GM12875 (cell line): ENCODE measurements around the gene PTP4A2.

ENCODE experiments used
- H3K4me3 ChIP-seq: one replicate; pipeline ENCODE4 v1.5.1; 2011; ENCODE audit warnings: low read depth, low read length, control low read depth
- CTCF ChIP-seq: IDR thresholded peaks from 2 replicates; pipeline ENCODE4 v1.5.1; 2011; ENCODE audit warnings: low read depth, mild to moderate bottlenecking, control low read depth, inconsistent platforms, low read length, moderate library complexity, borderline replicate concordance; ENCODE audit not compliant: insufficient read depth

Gene PTP4A2

DNA sequence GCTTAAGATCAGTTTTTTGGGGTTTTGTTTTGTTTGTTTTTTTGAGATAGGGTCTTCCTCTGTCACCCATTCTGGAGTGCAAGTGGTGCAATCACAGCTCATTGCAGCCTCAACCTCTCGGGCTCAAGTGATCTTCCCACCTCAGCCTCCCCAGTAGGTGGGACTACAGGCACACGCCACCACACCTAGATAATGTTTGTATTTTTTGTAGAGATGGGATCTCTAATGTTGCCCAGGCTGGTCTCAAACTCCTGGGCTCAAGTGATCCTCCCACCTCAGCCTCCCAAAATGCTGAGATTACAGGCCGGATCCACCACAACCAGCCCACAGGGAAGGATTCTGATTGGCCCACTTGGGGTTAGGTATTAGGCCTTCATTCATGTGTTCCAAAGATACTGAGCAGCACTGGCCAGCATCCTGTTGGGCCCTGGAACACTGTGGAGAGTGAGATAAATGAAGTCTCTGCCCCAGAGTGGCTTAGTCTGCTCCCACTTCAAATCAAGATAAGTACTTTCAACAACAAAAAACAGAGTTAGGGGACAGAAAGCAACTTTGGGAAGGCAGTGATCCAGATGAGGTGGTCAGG is 54.7 kb downstream of the PTP4A2 start:
- no peak overlapping the region for H3K4me3 ChIP-seq

DNA sequence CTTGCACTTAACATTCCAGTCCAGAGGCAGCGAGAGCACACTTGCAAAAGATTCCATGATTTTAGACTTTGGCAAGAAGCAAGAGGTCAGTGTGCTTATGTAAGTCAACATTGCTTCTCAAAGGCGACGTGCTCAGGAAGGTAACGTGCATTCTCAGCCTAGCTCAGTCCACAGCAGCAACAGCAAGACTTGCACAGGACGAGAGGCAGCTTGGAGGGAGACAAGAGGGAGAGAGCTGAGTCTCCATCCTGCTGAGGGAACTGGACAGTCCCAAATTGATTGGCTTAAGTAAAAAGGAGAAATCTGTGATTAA is 56.5 kb downstream of the PTP4A2 start:
- no peak overlapping the region for H3K4me3 ChIP-seq
- TF ChIP-seq CTCF, result no peak

More for the DNA sequence above, 54.7 kb downstream of the PTP4A2 start:
- TF ChIP-seq CTCF, result no peak

- H3K4me3 ChIP-seq, result no peak overlapping the region
- no peak for TF ChIP-seq CTCF
Measured at GRCh38 chr1:31880957-31881687, 57.0 kb downstream of the PTP4A2 start.

DNA sequence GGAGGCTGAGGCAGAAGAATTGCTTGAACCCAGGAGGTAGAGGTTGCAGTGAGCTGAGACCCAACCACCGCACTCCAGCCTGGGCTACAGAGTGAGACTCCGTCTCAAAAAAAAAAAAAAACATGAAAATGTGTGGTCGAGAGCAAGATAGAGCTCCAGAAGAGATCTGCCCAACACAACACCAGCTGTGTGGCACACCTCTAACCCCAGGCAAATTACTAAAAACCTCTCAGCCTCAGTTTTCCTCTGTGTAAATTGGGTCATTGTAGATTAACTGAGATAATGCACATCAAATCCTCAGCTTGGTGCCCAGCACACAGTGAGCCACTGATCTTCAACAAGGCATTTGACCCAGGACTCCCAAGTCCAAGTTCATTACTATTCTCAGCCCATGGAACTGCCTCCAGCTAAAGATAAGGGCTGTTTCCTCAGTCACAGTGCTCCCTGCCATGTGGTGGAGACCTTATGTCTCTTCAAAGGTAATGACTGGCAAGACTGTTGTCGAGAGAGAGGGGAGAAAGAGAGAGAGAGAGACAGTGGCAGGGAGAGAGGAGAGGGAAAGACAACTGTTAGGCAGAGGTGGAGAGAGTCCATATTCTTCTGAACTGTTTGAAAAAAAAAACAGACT is 58.1 kb downstream of the PTP4A2 start:
- TF ChIP-seq CTCF, result no peak
- no peak overlapping the region for H3K4me3 ChIP-seq

GRCh38 chr1:31878058-31878457 is 60.1 kb downstream of the PTP4A2 start:
- no peak for TF ChIP-seq CTCF
- H3K4me3 ChIP-seq, result no peak overlapping the region

DNA sequence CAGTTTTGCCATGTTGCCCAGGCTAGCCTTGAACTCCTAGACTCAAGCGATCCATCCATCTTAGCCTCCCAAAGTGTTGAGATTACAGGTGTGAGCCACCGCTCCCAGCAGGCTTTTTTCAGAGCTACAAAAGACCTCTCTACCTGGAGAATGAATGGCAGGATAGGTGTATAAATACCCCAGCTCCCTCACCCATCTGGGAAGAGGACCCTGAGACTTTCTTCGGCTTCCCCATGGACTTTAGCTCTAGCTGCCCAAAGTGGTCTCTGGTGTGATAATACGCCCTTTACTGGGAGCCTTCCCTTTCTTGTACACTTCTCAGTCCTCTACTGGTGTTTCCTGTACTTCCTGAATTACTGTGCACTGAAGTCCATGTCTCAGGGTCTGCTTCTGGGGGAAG is 60.6 kb downstream of the PTP4A2 start:
- TF ChIP-seq CTCF, result no peak
- H3K4me3 ChIP-seq, result no peak overlapping the region
